GM19023 (cell line): ENCODE data around the gene PSMB8.
A peak's percentile ranks its signal among the peaks of the same experiment; 100 is the strongest.
"Not testable (repeated sequence)": the region's sequence is repeated elsewhere in the genome, so short reads cannot be mapped to it uniquely, and the experiment has no call there.

Experiments
- ATAC-seq: cut with Tn5 transposase; IDR thresholded peaks from one replicate; pipeline ENCODE4 v1.9.1; 2021; ENCODE audit warnings: mild to moderate bottlenecking, moderate library complexity; ENCODE audit not compliant: unreplicated experiment

Gene PSMB8

DNA sequence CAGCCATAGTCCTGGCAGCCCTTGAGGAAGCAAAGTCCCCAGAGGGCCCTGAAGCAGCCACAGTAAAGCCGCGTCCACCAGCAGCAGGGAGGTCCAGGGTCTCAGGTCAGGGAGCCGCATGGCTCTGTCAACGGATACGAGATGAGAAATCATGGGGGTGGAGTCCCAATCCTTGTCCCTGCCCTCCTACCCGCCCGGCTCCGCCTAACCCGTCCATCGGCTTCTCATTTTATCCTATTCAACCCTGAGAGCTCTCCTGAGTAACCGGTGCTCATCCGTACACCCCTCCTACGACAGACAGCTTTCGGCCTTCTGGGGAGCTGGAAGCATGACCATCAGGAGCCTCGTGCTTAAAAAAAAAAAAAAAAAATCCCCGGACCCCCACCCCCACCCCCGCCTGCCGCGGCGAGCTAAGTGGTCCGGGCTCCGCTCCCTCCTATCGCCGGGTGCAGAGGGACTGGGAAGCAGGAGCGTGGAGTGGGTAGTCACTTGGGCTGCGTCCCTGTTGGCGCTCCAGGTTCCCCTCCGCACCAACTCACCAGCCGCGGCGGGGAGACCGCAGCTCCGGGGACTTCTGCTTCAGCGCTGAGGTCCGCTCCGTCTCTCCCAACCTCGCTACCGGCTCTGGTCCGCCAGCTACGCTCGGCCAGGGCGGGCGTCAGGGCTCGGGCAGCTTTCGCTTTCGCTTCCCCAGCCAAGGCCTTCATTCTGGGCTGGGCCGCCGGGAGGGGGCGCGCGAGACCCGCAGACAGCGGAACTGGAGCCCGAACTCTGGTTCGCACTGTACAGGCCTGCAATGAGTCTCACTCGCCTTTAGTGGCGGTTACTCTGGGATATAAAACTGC is 5.5 kb downstream of the PSMB8 start, which contains the start of gene TAP2:
Gene TAP2 (minus strand): TSS at position 626 of the 845 bp plus-strand sequence. CDS start 506 bp downstream, at position 120.
- ATAC-seq = peak; percentile 77

GRCh38 chr6:32837651-32838113 is 6.2 kb downstream of the PSMB8 start:
- no peak for ATAC-seq

GRCh38 chr6:32836873-32837272 is 7.0 kb downstream of the PSMB8 start:
- ATAC-seq = no peak

GRCh38 chr6:32835167-32835893 is 8.5 kb downstream of the PSMB8 start:
- no peak for ATAC-seq

- ATAC-seq = no peak
These were observed 10.2 kb downstream of the PSMB8 start for GRCh38 chr6:32833664-32834063.

DNA sequence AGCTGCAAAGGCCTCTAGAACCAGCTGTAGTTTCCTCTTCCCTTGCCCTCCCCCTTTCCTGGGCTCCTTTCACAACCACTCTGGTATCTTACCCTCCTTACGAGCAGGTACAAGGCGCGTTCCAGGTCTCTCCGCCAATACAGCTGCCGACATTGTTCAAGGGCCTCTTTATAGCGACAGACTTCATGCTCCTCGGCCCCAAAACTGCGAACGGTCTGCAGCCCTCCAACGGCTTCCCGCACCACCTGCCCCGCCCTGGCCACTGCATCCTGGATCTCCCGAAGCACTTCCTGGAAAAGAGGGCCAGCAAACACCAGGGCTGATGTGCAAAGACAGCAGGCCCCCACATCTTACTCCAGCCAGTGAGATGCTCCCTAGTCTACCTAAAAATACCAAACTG is 11.3 kb downstream of the PSMB8 start:
- ATAC-seq = no peak

GRCh38 chr6:32830936-32831335 is 12.9 kb downstream of the PSMB8 start:
- no peak for ATAC-seq

DNA sequence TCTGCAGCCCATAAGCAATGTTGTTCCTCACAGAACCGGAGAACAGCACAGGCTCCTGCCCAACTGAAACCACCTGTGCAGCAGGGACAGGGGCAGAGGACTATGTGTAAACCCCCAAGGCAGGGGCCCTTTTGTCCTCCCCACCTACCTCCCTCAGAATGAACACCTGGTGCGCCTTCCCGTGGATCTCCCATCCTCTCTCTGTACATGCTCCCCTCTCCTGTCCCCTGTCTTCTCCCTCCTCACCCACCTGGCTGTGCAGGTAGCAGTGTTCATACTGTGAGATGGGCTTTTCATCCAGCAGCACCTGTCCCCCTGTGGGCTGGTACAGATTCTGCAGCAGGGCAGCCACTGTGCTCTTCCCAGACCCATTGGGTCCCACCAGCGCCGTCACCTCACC is 13.8 kb downstream of the PSMB8 start:
- ATAC-seq = no peak

- no peak for ATAC-seq
These were observed 14.4 kb downstream of the PSMB8 start for GRCh38 chr6:32829495-32829894.

- no peak for ATAC-seq
These were observed 16.8 kb downstream of the PSMB8 start for GRCh38 chr6:32827025-32827424.

DNA sequence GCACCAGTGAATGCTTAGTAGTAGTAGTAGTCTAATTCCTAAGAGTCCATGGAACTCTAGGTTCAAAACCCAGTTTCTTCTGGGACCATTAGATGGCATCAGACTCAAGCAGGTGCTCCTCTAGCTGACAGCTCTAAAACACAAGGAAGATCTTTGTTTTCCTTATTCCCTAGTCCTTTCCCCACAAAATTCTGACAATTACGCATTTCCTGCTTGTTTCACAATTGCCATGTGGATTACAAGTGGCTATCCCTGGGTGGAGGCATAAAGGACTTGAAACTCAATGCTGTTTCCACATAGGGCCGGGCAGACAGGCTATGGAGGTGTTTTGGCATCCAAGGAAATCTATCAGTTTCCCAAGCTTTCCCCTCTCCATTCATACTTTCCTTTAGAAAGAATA is 17.9 kb downstream of the PSMB8 start:
- ATAC-seq = no peak

GRCh38 chr6:32819729-32820128 is 24.1 kb downstream of the PSMB8 start:
- no peak for ATAC-seq

GRCh38 chr6:32818867-32819266 is 25.0 kb downstream of the PSMB8 start:
- no peak for ATAC-seq

DNA sequence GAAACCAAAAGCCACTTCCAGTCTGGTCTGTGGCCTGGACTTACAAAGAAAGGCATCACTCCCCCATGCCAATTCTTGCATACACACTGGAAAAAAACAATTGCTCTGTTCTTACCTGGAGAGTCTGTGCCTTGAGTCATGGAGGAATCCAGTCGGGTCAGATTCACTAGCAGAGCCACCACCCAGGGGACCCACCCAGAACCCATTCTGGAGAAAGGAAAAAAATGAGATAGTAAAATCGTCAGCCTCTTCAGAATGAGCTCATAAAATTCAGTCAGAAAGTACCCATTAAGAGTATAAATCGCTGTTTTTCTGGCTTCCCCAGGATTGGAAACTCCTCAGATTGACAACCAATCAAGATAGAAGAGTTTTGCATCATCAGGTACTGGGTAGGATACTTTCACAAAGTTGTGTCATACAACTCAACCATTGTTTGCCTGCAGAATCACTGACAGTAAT is 27.1 kb downstream of the PSMB8 start, which contains the start of gene HLA-DOB:
Gene HLA-DOB (minus strand): TSS at position 257 of the 459 bp plus-strand sequence. CDS start 51 bp downstream, at position 206.
- ATAC-seq = no peak

- no peak for ATAC-seq
These were observed 27.9 kb downstream of the PSMB8 start for GRCh38 chr6:32815996-32816395.

DNA sequence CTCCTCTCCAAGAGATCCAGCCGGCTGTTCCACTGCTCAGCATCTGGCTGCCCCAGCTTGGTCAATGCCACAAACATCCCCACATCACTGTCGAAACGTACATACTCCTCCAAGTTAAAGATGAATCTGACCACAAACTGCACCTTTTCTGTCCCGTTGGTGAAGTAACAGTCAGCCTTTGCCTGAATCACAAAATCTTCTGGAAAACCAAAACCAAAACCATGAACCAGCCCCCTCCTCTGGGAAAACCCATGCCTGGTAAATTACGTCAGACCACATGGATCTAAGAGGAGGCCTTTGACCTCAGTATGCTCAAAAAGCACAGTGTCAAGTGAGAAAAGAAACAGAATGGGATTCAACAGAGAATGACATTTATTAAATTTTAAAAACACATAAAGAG is 28.7 kb downstream of the PSMB8 start:
- no peak for ATAC-seq

GRCh38 chr6:32814145-32814544 is 29.7 kb downstream of the PSMB8 start:
- ATAC-seq = no peak

GRCh38 chr6:32809171-32809570 is 34.7 kb downstream of the PSMB8 start:
- ATAC-seq = no peak

DNA sequence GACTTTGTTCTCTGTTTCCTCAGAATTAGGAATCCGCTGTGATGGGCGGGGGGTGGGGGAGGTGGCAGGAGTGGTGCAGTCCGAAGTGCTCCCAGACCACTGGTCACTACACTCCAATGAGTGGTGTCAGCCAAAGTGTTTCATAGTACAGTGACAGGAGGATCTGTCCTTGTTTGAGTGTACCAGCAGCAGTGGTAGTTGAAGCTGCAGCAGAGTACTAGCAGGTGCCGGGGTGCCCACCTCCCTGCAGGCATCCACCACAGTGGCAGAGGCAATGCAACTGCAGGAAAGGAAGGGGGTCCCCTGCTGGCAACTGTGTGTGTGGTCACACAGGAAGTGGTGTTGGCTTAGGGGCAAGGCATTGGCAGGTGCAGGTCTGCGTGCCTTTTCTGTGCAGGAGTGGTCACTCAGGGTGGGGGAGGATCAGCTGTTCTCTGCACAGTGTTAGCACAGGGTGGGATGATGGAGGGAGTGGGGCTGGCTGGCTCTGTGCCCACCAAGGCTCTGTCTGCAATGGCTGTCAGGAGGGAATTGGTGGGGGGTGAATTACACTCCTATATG is 36.7 kb downstream of the PSMB8 start:
- ATAC-seq = no peak

- ATAC-seq = not testable (repeated sequence)
These were observed 38.4 kb downstream of the PSMB8 start for GRCh38 chr6:32805404-32805803.

GRCh38 chr6:32803416-32803815 is 40.4 kb downstream of the PSMB8 start:
- ATAC-seq = no peak
